ENCODE measurements around the gene ANKRD12.

The ANKRD12 gene

GRCh38 chr18:9231852-9232486 lies 95.4 kb downstream of the ANKRD12 start:
- H3K9ac ChIP-seq, result no peak overlapping the region
- H3K9me3 ChIP-seq (ENCODE audit: control insufficient read depth, low read length), result no peaks in the 10 kb centered on the region
- no peak for TF ChIP-seq CTCF (IDR thresholded peaks at IDR 0.05)
- no peak overlapping the region for H3K4me2 ChIP-seq (ENCODE audit: low read length)
- no peak overlapping the region for H2AFZ ChIP-seq
- H3K36me3 ChIP-seq (ENCODE audit: control insufficient read depth, insufficient read depth, low read length), result no peaks in the 10 kb centered on the region
- H3K27ac ChIP-seq, result no peak overlapping the region
- H3K79me2 ChIP-seq, result no peaks in the 10 kb centered on the region
- H3K4me1 ChIP-seq, result no peaks in the 10 kb centered on the region
- no peaks in the 10 kb centered on the region for H3K27me3 ChIP-seq (ENCODE audit: control insufficient read depth, insufficient read depth, low read length)
- no peak overlapping the region for H3K4me3 ChIP-seq (ENCODE audit: low read depth, low read length)

- H3K9me3 ChIP-seq (ENCODE audit: control insufficient read depth, low read length), result no peaks in the 10 kb centered on the region
- H3K27ac ChIP-seq, result no peak overlapping the region
- no peak overlapping the region for H2AFZ ChIP-seq
- no peak for TF ChIP-seq CTCF (IDR thresholded peaks at IDR 0.05)
- H3K36me3 ChIP-seq (ENCODE audit: control insufficient read depth, insufficient read depth, low read length), result no peaks in the 10 kb centered on the region
- no peak overlapping the region for H3K9ac ChIP-seq
- H3K79me2 ChIP-seq, result no peaks in the 10 kb centered on the region
- H3K4me3 ChIP-seq (ENCODE audit: low read depth, low read length), result no peak overlapping the region
- no peak overlapping the region for H3K4me2 ChIP-seq (ENCODE audit: low read length)
- no peaks in the 10 kb centered on the region for H3K27me3 ChIP-seq (ENCODE audit: control insufficient read depth, insufficient read depth, low read length)
- no peaks in the 10 kb centered on the region for H3K4me1 ChIP-seq
Measured at GRCh38 chr18:9232977-9233376, 96.4 kb downstream of the ANKRD12 start.

GRCh38 chr18:9233771-9234440 lies 97.3 kb downstream of the ANKRD12 start:
- Histone ChIP-seq H3K27me3 (ENCODE audit: control insufficient read depth, insufficient read depth, low read length) (no peaks in the 10 kb centered on the region), H3K4me1 (no peaks in the 10 kb centered on the region), H3K4me2 (ENCODE audit: low read length) (no peak overlapping the region), H3K79me2 (no peaks in the 10 kb centered on the region), H3K27ac (no peak overlapping the region), H3K9ac (no peak overlapping the region), H3K9me3 (ENCODE audit: control insufficient read depth, low read length) (no peaks in the 10 kb centered on the region), H3K4me3 (ENCODE audit: low read depth, low read length) (no peak overlapping the region), H2AFZ (no peak overlapping the region), H3K36me3 (ENCODE audit: control insufficient read depth, insufficient read depth, low read length) (no peaks in the 10 kb centered on the region)
- no peak for TF ChIP-seq CTCF (IDR thresholded peaks at IDR 0.05)

GRCh38 chr18:9234528-9234927 lies 97.9 kb downstream of the ANKRD12 start:
- H3K4me3 ChIP-seq (ENCODE audit: low read depth, low read length), result no peak overlapping the region
- no peak overlapping the region for H2AFZ ChIP-seq
- no peaks in the 10 kb centered on the region for H3K36me3 ChIP-seq (ENCODE audit: control insufficient read depth, insufficient read depth, low read length)
- no peaks in the 10 kb centered on the region for H3K4me1 ChIP-seq
- no peak for TF ChIP-seq CTCF (IDR thresholded peaks at IDR 0.05)
- H3K27me3 ChIP-seq (ENCODE audit: control insufficient read depth, insufficient read depth, low read length), result no peaks in the 10 kb centered on the region
- H3K4me2 ChIP-seq (ENCODE audit: low read length), result no peak overlapping the region
- no peaks in the 10 kb centered on the region for H3K9me3 ChIP-seq (ENCODE audit: control insufficient read depth, low read length)
- no peaks in the 10 kb centered on the region for H3K79me2 ChIP-seq
- no peak overlapping the region for H3K9ac ChIP-seq
- no peak overlapping the region for H3K27ac ChIP-seq

- Histone ChIP-seq H3K4me1 (no peaks in the 10 kb centered on the region), H3K36me3 (ENCODE audit: control insufficient read depth, insufficient read depth, low read length) (no peaks in the 10 kb centered on the region), H3K9me3 (ENCODE audit: control insufficient read depth, low read length) (no peaks in the 10 kb centered on the region), H3K27me3 (ENCODE audit: control insufficient read depth, insufficient read depth, low read length) (no peaks in the 10 kb centered on the region), H3K4me3 (ENCODE audit: low read depth, low read length) (no peak overlapping the region), H3K79me2 (no peaks in the 10 kb centered on the region), H3K4me2 (ENCODE audit: low read length) (no peak overlapping the region), H2AFZ (no peak overlapping the region), H3K27ac (no peak overlapping the region), H3K9ac (no peak overlapping the region)
- no peak for TF ChIP-seq CTCF (IDR thresholded peaks at IDR 0.05)
Measured at GRCh38 chr18:9237981-9238380, 101.4 kb downstream of the ANKRD12 start.

Measured in parathyroid adenoma (tissue), 2 donors.